HG03439 (cell line): ENCODE results near the gene CNNM1.
A peak's percentile ranks its signal among the peaks of the same experiment; 100 is the strongest.

Source experiments
- ATAC-seq: cut with Tn5 transposase; IDR thresholded peaks from one replicate; pipeline ENCODE4 v1.9.1; 2021; ENCODE audit warnings: mild to moderate bottlenecking, moderate library complexity; ENCODE audit not compliant: unreplicated experiment

The CNNM1 gene

DNA sequence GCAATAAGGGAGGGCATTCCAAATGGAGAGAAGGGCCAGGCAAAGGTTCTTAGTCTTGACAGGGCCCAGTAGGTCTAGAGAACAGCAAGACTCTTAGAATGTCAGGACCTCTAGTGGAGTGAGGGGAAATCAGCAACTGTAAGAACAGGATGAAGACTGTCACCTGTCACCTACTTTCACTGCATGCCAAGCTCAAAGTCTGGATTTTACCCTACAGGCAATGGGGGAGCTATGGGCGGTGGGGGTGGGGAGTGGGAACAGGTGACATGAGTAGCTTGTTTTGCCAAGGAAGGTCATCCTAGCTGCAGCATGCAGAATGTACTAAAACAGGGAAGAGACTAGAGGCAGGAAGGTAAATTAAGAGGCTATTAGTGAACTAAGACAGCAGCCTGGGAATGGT lies 82.9 kb downstream of the CNNM1 start:
- ATAC-seq: no peak

DNA sequence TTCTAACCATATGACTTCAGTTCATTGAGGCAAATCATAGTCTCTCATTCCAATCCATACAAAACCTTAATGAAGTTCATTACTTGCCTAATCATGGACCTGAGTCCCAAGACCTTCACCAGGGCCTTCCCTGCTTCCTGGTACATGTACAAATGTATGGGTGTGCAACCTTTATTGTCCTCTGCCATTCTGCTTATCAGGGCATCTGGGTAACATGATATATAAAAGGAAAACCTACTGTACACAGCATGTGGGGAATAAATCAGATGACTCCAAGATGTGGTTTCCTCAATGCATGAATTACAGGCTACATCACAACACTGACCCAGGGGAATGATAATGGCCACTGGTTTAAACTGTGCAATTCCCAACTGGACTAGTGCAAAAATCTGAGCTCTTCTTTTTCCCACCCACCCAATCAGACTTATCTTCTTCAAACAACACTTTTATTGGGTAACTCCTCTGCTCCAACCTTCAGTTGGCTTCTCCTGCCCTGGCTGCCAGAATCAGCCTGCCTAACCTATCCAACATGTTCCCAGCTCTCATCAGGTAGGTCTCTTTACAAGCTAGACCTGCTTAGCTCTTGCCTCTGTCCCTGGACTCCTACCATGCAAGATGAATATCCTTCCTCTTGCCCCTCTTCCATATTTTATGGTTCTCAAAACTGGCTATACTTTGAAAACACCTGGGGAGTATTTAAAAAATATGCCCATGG lies 89.9 kb downstream of the CNNM1 start:
- no peak for ATAC-seq

DNA sequence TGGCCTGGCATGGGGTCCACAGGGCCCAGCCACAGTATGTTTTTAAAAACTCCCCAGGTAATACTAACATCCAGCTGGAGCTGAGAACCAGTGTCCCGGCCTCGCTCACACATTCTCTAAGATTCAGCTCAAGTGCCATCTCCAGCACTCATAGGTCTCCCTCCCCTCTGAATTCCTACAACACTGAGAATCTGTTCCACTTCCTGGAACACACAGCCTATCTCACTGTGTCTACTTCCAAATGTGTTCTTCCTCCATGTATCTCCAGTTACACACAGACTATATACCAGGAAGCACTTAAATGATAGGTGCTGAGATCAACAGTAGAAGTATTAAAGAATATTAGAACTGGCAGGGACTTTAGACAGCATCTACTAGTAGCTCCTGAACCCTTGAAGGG lies 90.5 kb downstream of the CNNM1 start:
- ATAC-seq: no peak

DNA sequence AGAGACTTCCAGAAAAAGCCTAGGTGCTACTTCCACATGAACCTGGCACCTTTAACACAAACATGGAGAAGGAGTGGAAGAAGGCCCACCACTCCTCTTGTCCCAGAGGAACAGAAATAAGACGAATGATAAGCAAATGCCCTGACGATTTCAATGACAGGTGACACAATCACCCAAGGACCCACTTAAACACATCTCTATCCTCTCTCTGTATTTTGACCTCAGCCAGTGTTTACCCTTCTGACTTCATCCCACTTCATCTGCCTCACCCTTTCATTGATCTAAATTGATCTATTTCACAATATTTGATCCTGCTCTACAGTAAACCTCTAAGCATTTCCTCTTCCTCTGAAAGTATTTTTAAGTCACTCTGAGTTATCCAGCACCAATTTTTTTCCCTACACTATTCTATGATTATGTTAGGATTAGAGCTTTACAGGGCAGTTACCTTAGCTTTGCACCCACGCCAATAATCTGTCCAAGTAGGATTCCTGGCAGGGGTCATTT lies 92.1 kb downstream of the CNNM1 start:
- no peak for ATAC-seq

DNA sequence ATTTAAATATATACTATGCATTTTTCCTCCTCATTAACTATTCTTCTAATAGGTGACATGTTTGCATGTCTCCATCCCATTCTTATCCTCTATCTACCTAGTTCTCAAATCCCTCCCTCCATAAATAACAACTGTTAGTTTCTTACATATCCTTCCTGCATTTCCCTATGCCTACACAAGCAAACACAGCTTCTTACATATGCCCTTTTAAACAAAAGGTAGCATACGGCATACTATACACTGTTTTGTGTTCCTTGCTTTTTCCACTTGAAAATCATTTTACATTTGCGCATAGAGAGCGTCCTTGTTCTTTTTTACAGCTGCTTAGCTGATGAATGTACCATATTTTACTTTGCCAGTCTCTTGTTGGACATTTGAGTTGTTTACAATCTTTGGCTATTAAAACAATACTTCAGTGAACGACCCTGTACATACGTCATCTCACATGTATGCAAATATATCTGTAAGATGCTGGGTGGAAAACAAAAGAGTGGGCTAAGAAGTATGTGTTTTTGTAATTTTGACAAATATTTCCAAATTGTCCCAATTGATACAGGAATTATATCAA lies 93.5 kb downstream of the CNNM1 start:
- no peak for ATAC-seq

DNA sequence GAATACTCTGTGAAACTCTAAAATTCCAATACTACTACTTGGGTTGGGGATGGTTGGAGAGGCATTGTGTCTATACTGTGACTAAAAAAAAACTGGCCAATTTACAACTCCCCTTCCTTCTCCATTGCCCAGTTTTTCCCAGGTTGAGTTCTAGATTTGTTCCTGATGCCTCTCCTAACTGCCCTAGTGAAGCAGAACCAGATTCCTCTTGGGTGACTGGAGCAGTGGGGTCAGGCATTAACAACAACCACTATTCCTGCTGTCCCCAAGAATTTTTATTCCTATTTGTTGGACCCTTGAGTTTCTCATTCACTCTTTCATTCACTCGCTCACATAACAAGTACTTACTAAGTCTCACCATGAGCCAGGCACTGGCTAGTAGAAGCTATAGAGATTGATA lies 95.5 kb downstream of the CNNM1 start:
- no peak for ATAC-seq

DNA sequence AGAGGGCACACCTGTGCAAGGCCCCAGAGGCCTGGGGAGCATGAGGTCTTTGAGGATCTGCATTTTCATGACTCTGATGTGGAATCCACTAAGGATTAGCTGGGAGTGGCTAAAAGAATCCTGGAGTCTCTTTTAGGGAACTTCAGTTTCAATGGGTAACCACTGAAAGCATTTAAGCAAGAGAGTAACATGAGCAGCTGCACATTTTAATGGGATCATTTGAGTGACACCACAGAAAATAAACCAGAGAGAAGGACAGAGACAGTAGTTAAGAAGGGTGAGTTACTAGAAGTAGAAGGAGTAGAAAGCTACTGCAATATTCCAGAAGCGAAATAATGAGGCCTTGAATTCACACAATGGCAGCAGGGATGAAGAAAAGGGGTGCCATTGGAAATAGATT lies 96.0 kb downstream of the CNNM1 start:
- ATAC-seq: no peak

DNA sequence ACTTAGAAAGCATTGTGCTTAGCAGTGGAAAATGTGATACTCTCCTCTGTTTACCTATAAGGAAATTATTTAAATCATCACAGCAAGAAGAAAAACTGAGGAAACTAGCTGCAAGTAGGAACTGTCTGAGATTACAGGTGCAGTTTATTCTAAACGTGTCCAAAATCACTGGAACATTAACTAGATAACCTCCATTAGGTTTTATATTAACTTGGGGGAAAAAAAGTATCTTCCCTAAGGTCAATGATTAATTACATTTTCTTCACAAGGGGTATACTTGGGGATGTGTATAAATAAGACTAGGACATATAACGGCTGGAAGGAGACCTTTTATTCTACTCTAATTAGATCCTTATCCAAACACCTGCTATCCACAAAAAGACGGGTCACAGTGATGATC lies 97.5 kb downstream of the CNNM1 start:
- ATAC-seq: no peak

DNA sequence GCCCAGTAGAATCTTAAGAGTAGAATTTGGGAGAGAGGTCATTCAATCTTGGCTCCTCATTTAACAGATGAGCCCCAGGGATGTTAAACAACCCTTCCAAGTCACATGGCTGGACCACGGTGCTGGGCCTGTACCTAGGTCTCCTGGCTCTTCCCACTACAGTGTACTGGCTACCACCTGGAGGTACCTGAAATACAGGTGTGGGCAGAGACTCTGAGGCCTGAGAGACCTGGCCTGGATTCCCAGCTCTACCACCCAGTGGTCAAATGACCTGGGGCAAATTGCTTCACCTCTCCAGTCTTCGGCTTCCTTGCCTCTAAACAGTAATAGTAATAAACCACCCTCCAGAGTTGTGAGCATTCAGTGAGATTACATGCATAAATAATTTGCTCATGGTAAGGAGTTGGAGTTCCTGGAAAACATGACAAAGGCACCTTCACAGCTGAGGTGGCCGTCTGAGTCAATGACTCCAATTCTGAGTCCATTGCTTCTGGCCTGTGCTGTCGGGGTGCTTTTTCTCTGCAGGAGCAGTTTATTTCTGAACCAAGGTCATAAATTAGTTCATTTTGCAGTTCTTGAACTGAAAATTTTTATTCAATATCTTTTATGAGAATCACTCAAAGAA lies 98.5 kb downstream of the CNNM1 start:
- ATAC-seq: no peak

DNA sequence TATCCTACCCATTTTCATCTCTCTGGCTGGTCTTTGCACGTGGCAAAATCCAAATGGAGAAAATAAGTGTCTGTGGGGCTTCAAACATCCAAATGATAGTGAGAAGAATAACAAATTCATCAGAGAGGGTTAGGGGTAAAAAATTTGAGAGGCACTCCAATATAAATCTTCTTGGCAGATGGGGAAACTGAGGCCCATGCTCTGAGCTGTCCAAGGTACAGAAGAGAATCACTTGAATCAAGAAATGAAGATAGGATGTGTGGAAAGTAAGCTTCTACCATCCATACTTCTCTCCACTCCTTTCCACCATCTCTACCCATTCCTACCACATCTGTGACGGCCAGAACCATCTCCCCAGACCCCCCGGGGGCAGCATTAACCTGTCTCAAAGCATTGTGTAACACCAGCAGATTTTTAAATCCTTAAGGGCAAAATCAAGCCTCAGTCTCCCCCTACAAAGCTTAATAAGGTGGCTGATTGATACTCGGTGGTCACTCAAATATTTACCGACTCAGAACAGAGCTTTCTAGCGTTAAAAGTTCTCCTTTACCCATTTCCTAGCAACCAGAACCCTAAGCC lies 100.5 kb downstream of the CNNM1 start:
- no peak for ATAC-seq

DNA sequence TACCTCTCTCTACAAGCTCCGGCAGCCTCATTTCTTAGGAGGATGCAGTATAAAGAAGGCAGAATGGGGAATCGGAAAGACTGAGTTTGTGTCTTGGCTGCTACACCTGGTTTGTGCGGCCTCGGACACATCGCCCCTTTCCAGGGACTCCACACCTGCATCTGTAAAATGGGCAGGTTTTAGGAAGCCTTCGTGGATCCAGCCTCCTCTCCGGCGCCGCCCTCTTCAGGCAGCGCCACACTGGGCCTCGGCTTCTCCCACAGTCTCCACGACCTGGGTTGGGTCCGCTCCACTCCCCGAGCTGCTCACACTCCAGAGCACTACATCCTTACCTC lies 100.9 kb downstream of the CNNM1 start:
- ATAC-seq: peak; percentile 24

DNA sequence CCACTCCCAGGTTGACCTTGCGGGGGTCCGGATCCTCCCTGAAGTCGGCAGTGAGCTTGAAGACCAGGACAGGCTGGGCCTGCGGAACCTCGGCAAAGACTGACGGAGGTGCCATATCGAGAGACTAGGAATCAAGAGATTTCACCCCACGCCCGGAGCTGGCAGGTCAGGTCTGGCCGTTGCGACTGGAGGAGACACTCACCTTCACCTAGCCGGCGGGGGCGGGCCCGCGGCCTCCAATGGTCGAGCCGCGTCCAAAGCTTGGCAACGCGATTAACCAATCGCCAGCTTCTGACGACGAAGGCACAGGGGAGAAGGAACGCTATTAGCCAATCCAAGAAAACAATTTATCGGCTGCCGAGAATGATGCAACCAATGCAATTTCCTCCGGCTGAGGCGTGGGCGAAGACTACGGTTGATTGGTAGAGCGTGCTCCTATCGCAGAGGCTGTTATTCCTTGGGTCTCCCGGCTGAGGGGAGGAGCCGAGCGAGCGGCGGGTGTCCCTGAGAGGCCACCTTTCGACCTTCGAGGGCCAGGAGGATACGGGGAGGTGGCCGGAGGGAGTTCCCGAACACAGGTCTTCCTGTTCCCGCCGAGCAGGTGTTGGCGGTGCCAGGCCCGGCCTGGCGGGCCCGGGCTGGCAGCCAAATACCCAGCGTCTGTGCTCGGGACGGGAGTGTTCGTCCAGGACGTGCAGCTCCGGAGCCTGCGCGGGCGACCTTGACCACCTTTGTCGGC lies 101.5 kb downstream of the CNNM1 start, which contains the start of gene GOT1:
Gene GOT1 (minus strand): TSS at position 174 of the 739 bp plus-strand sequence. CDS start 59 bp downstream, at position 115.
- ATAC-seq: peak; percentile 96

DNA sequence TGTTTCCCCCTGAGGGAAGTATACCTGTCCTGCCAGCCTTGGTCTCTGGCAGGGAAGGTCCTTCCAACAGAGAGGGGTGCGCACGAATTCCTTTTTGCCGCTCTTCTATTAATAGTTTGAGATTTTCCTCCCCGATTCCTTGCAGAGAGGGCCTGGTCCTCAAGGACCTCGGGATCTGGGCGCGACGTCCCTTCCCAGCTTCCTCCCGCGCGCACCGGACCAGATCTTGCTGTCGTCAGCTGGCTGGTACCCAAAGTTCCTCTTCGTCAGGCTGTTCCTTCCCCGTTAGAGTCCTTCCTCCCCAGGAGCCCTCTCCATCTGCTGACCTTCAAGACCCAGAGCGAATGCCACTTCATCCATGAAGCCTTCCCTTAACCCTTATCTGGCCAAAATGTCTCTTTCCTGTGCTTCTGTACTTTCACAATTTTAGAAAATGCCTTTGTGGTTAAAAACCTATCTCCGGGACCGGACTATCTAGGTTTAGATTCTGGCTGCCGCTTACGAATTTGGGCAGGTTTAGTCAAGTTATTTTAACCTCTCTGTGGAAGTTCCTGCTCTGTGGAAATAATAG lies 102.1 kb downstream of the CNNM1 start:
- ATAC-seq: no peak

DNA sequence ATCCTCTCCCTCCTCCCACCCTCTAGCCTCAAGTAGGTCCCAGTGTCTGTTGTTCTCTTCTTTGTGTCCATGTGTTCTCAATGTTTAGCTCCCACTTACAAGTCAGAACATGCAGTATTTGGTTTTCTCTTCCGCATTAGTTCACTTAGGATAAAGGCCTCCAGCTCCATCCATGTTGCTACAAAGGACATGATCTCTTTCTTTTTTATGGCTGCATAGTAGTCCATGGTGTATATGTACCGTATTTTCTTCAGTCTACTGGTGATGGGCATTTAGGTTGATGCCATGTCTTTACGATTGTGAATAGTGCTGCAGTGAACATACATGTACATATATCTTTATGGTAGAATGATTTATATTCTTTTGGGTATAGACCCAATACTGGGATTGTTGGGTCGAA lies 102.9 kb downstream of the CNNM1 start:
- no peak for ATAC-seq

DNA sequence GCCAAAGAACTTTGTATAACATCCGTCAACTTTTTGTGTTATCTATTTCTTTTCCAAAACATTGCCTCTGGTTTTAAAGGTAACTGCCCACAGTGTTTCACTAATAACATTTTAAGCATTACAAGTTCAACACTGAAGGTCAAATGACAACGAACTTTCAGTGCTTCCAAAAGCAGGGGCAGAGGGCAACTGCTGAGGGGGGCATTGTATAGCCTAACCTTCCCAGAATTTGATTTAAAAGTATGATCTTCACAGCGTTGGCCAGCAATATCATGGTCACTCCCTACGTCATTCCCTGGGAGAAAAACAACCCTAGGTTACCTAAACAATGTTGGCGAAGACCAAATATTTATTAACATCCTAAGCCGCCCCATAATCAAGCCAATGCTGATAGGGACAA lies 103.7 kb downstream of the CNNM1 start:
- ATAC-seq: no peak

DNA sequence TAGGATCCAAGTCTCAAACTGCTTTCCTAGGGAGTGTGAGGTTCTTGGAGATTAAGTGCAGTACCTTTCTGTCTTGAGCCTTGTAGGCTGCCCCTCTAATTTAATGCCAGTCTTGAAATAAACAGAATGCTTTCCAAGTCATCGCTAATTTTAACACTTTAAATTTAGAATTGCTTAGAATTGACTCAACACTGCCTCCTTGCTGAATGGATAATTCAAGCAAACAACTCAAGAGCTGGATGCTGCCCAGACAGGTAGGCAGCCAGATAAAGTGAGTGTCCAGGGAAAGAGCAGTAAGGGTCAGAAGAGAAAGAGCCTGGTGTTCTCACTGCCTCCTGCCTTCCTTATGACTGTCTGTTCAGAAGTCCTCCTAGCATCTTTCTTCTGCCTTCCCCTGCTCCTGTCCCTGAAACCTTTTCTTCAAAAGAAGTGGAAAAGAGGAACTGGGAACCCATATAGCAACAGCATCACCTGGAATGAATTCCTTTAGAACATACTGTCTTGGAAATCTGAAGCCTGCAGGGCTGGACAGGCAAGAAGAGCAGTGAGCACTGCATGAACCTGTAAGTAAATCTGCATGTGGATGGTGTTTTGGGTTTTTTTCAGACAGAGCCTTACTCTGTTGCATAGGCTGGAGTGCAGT lies 104.3 kb downstream of the CNNM1 start:
- no peak for ATAC-seq

DNA sequence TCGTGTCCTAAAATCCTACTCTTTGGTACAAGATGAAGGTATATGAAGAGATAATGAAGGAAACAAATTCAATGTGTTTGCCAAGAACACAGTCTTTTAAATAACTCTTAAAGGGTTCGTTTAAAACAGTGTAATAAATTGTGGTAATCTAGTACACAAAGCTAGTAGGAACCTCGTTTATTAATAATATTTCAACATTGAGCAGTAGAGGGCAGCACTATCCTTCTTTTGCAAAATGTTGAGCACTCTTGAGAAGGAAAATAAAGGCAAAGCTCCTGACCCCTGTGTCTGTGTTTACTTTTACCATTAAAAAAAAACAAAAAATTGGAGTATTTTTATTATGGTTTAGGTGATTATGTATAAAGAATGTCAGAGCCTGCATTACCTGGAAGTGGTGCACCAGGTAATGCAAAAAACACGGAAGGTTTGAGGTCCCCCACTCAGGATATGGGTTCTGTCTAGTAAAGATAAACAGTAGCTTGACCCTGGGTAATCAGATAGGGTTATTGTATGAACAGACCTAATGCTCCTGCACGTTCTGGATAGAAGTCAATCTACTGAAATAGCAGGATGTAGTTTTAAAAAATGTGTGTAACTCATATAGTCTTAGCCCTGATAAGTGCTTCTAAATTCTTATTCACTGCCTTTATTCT lies 107.0 kb downstream of the CNNM1 start:
- ATAC-seq: no peak

DNA sequence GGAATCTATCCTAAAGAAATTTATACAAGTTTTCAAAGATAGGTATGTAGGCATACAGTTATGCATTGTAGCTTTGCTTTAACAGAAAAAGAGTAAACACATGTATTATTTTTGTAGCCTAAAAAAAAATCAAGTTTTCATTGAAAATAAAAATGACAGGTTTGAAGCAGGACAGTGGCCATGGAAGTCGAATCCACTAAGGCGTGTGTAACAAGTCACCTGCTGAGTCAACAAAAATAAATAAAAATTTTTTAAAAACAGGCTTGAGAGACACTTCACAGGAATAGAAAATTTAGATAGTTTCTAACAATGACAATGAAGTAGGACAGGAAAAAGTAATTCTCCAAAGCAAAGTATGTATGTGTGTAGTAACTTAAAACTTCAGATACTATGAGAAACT lies 109.7 kb downstream of the CNNM1 start:
- ATAC-seq: no peak

DNA sequence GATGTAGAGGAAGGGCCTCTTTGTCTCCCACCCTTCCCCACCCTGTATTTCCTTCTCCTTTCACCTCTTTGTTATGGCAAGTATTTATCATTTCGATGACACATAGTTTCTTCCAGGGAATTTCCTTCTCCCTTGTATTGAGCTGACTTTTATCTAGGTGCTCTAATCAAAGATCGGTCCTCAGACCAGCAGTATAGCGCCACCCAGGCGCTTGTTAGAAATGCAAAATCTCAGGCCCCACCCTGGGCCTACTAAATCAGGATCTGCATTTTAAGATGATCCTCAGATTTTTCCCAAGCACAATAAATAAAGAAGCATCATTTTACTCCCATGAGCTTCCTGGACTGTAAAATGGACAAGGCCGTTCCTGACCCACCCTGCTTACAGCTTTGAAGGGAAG lies 113.2 kb downstream of the CNNM1 start:
- ATAC-seq: no peak

DNA sequence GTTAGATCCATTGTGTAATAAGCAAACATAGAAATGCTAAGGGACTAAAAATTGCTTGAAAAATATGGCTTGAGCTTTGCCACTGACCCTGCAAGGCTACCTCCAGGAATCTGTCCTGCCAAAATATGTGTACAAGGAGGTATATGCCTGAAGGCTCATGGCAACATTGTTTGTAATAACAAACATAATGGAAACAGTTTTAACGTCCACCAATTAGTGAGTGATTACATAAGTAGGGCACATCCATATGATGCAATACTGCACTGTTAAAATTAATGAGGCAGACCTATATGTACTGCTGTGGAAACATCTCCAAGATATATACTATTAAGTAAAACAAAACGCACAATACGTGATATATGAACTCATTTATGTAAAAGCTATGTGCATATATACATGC lies 114.3 kb downstream of the CNNM1 start:
- ATAC-seq: no peak
